ENCODE measurements around the gene ANKRD26. TPM values are rescaled to one million over a fixed set of nuclear protein-coding genes. Genes with fewer than 3 reads are reported as not detected.
A peak's percentile ranks its signal among the peaks of the same experiment; 100 is the strongest.

The ANKRD26 gene
- total RNA-seq, 1 experiment from 2014 or later, result 15.2 TPM

- CTCF ChIA-PET, result no interaction called here
- H3K9me3 ChIP-seq (ENCODE audit: low read depth, low read length, poor library complexity, severe bottlenecking), result no peaks in the 10 kb centered on the region
- H3K27ac ChIP-seq (ENCODE audit: low read depth, low read length, poor library complexity, severe bottlenecking), result no peak overlapping the region
- H3K27me3 ChIP-seq (replicated peaks; ENCODE audit: insufficient read depth, low read depth, low read length, poor library complexity), result no peaks in the 10 kb centered on the region
- H3K36me3 ChIP-seq (ENCODE audit: insufficient read depth, low read length, poor library complexity, severe bottlenecking), result peaks cover 22% of the 10 kb centered on the region
- BruUV-seq (replicated peaks), result no TSS peak
- POLR2A ChIA-PET (ENCODE audit: low non-redundant PET), result interaction anchor here (0.9 kb wide), 1 partner anchor 28 kb away, joined by 3 read pairs; no protein-coding TSS in a partner anchor
- H3K4me3 ChIP-seq (ENCODE audit: low read depth, low read length, poor library complexity, severe bottlenecking), result no peak overlapping the region
- no peak for DNase-seq (ENCODE audit: low spot score)
- TF ChIP-seq, protein P1, sequence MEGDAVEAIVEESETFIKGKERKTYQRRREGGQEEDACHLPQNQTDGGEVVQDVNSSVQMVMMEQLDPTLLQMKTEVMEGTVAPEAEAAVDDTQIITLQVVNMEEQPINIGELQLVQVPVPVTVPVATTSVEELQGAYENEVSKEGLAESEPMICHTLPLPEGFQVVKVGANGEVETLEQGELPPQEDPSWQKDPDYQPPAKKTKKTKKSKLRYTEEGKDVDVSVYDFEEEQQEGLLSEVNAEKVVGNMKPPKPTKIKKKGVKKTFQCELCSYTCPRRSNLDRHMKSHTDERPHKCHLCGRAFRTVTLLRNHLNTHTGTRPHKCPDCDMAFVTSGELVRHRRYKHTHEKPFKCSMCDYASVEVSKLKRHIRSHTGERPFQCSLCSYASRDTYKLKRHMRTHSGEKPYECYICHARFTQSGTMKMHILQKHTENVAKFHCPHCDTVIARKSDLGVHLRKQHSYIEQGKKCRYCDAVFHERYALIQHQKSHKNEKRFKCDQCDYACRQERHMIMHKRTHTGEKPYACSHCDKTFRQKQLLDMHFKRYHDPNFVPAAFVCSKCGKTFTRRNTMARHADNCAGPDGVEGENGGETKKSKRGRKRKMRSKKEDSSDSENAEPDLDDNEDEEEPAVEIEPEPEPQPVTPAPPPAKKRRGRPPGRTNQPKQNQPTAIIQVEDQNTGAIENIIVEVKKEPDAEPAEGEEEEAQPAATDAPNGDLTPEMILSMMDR (conservative IDR thresholded peaks at IDR 0.05; ENCODE audit: low read depth, low read length), result no peak
- TF ChIP-seq EZH2 (IDR thresholded peaks at IDR 0.05; ENCODE audit: borderline replicate concordance, low read depth, low read length, poor library complexity, severe bottlenecking), result no peak
- no peaks in the 10 kb centered on the region for H3K4me1 ChIP-seq (ENCODE audit: insufficient read depth, low read length, poor library complexity, severe bottlenecking)
- intact Hi-C loops (cut with micrococcal nuclease; ENCODE audit: unreplicated experiment), result no loop called here
These were observed 59.1 kb downstream of the ANKRD26 start for GRCh38 chr10:27041196-27041595.

- no TSS peak for BruUV-seq (replicated peaks)
- intact Hi-C loops (cut with micrococcal nuclease; ENCODE audit: unreplicated experiment), result no loop called here
- ChIA-PET CTCF (no interaction called here), POLR2A (ENCODE audit: low non-redundant PET) (no interaction called here)
- no peak for DNase-seq (ENCODE audit: low spot score)
- H3K27ac ChIP-seq (ENCODE audit: low read depth, low read length, poor library complexity, severe bottlenecking), result no peak overlapping the region
- peaks cover 28% of the 10 kb centered on the region for H3K36me3 ChIP-seq (ENCODE audit: insufficient read depth, low read length, poor library complexity, severe bottlenecking)
- no peaks in the 10 kb centered on the region for H3K9me3 ChIP-seq (ENCODE audit: low read depth, low read length, poor library complexity, severe bottlenecking)
- no peak overlapping the region for H3K4me3 ChIP-seq (ENCODE audit: low read depth, low read length, poor library complexity, severe bottlenecking)
- H3K27me3 ChIP-seq (replicated peaks; ENCODE audit: insufficient read depth, low read depth, low read length, poor library complexity), result no peaks in the 10 kb centered on the region
- no peak for TF ChIP-seq EZH2 (IDR thresholded peaks at IDR 0.05; ENCODE audit: borderline replicate concordance, low read depth, low read length, poor library complexity, severe bottlenecking)
- TF ChIP-seq, protein P1 (conservative IDR thresholded peaks at IDR 0.05; ENCODE audit: low read depth, low read length), result no peak
- no peaks in the 10 kb centered on the region for H3K4me1 ChIP-seq (ENCODE audit: insufficient read depth, low read length, poor library complexity, severe bottlenecking)
These were observed 62.1 kb downstream of the ANKRD26 start for GRCh38 chr10:27038168-27038567.

GRCh38 chr10:27035163-27035562 is 65.1 kb downstream of the ANKRD26 start:
- Histone ChIP-seq H3K4me1 (ENCODE audit: insufficient read depth, low read length, poor library complexity, severe bottlenecking) (no peaks in the 10 kb centered on the region), H3K9me3 (ENCODE audit: low read depth, low read length, poor library complexity, severe bottlenecking) (no peaks in the 10 kb centered on the region), H3K27me3 (replicated peaks; ENCODE audit: insufficient read depth, low read depth, low read length, poor library complexity) (no peaks in the 10 kb centered on the region), H3K36me3 (ENCODE audit: insufficient read depth, low read length, poor library complexity, severe bottlenecking) (peaks cover 28% of the 10 kb centered on the region), H3K4me3 (ENCODE audit: low read depth, low read length, poor library complexity, severe bottlenecking) (no peak overlapping the region), H3K27ac (ENCODE audit: low read depth, low read length, poor library complexity, severe bottlenecking) (peak overlapping the region; percentile 22)
- POLR2A ChIA-PET (ENCODE audit: low non-redundant PET), result no interaction called here
- intact Hi-C loops (cut with micrococcal nuclease; ENCODE audit: unreplicated experiment), result no loop called here
- TF ChIP-seq, protein P1 (conservative IDR thresholded peaks at IDR 0.05; ENCODE audit: low read depth, low read length), result no peak
- TF ChIP-seq EZH2 (IDR thresholded peaks at IDR 0.05; ENCODE audit: borderline replicate concordance, low read depth, low read length, poor library complexity, severe bottlenecking), result no peak
- CTCF ChIA-PET, result no interaction called here
- no peak for DNase-seq (ENCODE audit: low spot score)
- BruUV-seq (replicated peaks), result TSS peak; percentile 78

Data from A673 (cell line).